ENCODE measurements around the gene OR10H3.
"Not testable (repeated sequence)": the region's sequence is repeated elsewhere in the genome, so short reads cannot be mapped to it uniquely, and the experiment has no call there.

Gene OR10H3

GRCh38 chr19:15740785-15741184, 3.0 kb downstream of the OR10H3 start:
- no peak overlapping the region for H3K27ac ChIP-seq
- DNase-seq (ENCODE audit: low spot score), result no peak
- CTCF ChIA-PET, result no interaction called here
- no peak for TF ChIP-seq CTCF (conservative IDR thresholded peaks at IDR 0.05; ENCODE audit: low read depth)
- POLR2A ChIA-PET (ENCODE audit: low non-redundant PET), result no interaction called here

GRCh38 chr19:15748239-15748638, 10.5 kb downstream of the OR10H3 start:
- no peak for DNase-seq (ENCODE audit: low spot score)
- no peak for TF ChIP-seq CTCF (conservative IDR thresholded peaks at IDR 0.05; ENCODE audit: low read depth)
- H3K27ac ChIP-seq, result no peak overlapping the region
- ChIA-PET POLR2A (ENCODE audit: low non-redundant PET) (no interaction called here), CTCF (no interaction called here)

GRCh38 chr19:15758379-15758778, 20.6 kb downstream of the OR10H3 start:
- no peak for TF ChIP-seq CTCF (conservative IDR thresholded peaks at IDR 0.05; ENCODE audit: low read depth)
- no peak overlapping the region for H3K27ac ChIP-seq
- POLR2A ChIA-PET (ENCODE audit: low non-redundant PET), result no interaction called here
- CTCF ChIA-PET, result interaction anchor here (0.6 kb wide), 1 partner anchor 125 kb away, joined by 5 read pairs; no protein-coding TSS in a partner anchor
- DNase-seq (ENCODE audit: low spot score), result no peak

- H3K27ac ChIP-seq, result no peak overlapping the region
- ChIA-PET CTCF (no interaction called here), POLR2A (ENCODE audit: low non-redundant PET) (no interaction called here)
- TF ChIP-seq CTCF (conservative IDR thresholded peaks at IDR 0.05; ENCODE audit: low read depth), result no peak; the same call in 1 of the 2 replicates
- no peak for DNase-seq (ENCODE audit: low spot score)
Observed at GRCh38 chr19:15759962-15760565, 22.3 kb downstream of the OR10H3 start.

- H3K27ac ChIP-seq, result no peak overlapping the region
- DNase-seq (ENCODE audit: low spot score), result no peak
- TF ChIP-seq CTCF (conservative IDR thresholded peaks at IDR 0.05; ENCODE audit: low read depth), result no peak
- POLR2A ChIA-PET (ENCODE audit: low non-redundant PET), result no interaction called here
- CTCF ChIA-PET, result interaction anchor here (0.7 kb wide), 1 partner anchor 88 kb away, joined by 3 read pairs; no protein-coding TSS in a partner anchor
Observed at GRCh38 chr19:15769586-15769985, 31.8 kb downstream of the OR10H3 start.

GRCh38 chr19:15774159-15774558, 36.4 kb downstream of the OR10H3 start:
- DNase-seq (ENCODE audit: low spot score); CTCF ChIA-PET; H3K27ac ChIP-seq; POLR2A ChIA-PET (ENCODE audit: low non-redundant PET): not testable (repeated sequence)

GRCh38 chr19:15775249-15775648, 37.5 kb downstream of the OR10H3 start:
- POLR2A ChIA-PET (ENCODE audit: low non-redundant PET), result no interaction called here
- DNase-seq (ENCODE audit: low spot score), result no peak
- TF ChIP-seq CTCF (conservative IDR thresholded peaks at IDR 0.05; ENCODE audit: low read depth), result no peak
- CTCF ChIA-PET, result no interaction called here
- H3K27ac ChIP-seq, result no peak overlapping the region

Data from RWPE1 (cell line).